Measurements from ENCODE around the gene SNTA1. TPM values are rescaled to one million over a fixed set of nuclear protein-coding genes. Genes with fewer than 3 reads are reported as not detected.
"Not testable (repeated sequence)": the region's sequence is repeated elsewhere in the genome, so short reads cannot be mapped to it uniquely, and the experiment has no call there.

Gene SNTA1
- total RNA-seq, 4 donors from 2014 or later, result 193 to 291 (median 248) TPM

DNA sequence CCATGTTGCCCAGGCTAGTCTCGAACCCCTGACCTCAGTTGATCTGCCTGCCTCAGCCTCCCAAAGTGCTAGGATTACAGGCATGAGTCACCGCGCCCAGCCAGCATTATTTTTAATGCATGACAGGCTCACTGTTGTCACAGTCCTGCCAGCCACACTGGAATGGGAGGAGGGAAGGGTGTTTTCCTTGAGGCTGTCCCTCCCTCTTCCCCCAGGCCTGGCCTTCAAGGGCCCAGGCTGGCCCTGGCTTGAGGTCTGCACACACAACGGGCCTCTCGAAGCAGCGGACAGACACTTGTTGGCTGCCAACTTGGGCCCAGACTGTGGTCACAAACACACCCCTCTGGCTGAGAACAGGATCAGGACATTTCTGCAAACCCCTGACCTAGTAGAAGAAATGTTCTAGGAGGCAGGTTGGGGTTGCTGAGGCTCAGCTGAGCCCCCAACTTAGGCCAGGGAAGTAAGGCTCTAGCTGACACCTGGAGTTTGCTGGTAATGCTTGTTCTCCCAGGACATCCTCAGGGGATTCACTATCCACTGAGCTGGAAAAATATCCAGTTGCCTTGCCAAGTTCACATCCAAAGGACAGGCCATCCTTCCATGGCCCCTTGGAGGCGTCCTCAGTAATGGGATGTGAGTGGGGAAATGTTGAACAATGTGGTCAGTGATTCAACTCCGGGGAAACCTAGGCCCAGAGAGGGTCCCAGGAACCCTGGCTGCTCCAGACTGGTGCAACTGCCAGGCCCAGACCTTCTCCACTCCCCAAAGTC is 9.9 kb downstream of the SNTA1 start:
- H3K4me1 ChIP-seq, result peaks cover 48 to 58% of the 10 kb centered on the region in 2 donors
- no peaks in the 10 kb centered on the region for H3K27me3 ChIP-seq
- no peak overlapping the region for H3K4me3 ChIP-seq (replicated peaks in 1 of 3)
- WGBS, 2 donors, result 22 to 30% methylated on average over 8 of the region's 8 CpGs
- peak; percentile 96 to 97 for DNase-seq
- H3K36me3 ChIP-seq, result peaks cover 0 to 3% of the 10 kb centered on the region in 2 donors
- no peaks in the 10 kb centered on the region for H3K9me3 ChIP-seq
- intact Hi-C loops (cut with DNase I), result no loop called here
- peak overlapping the region; percentile 92 to 96 (median 95) for H3K27ac ChIP-seq
- TF ChIP-seq POLR2A (IDR thresholded peaks at IDR 0.05), result peak in 1 of 2 donors; percentile 78
- TF ChIP-seq, protein P1, sequence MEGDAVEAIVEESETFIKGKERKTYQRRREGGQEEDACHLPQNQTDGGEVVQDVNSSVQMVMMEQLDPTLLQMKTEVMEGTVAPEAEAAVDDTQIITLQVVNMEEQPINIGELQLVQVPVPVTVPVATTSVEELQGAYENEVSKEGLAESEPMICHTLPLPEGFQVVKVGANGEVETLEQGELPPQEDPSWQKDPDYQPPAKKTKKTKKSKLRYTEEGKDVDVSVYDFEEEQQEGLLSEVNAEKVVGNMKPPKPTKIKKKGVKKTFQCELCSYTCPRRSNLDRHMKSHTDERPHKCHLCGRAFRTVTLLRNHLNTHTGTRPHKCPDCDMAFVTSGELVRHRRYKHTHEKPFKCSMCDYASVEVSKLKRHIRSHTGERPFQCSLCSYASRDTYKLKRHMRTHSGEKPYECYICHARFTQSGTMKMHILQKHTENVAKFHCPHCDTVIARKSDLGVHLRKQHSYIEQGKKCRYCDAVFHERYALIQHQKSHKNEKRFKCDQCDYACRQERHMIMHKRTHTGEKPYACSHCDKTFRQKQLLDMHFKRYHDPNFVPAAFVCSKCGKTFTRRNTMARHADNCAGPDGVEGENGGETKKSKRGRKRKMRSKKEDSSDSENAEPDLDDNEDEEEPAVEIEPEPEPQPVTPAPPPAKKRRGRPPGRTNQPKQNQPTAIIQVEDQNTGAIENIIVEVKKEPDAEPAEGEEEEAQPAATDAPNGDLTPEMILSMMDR (IDR thresholded peaks at IDR 0.05), result no peak

DNA sequence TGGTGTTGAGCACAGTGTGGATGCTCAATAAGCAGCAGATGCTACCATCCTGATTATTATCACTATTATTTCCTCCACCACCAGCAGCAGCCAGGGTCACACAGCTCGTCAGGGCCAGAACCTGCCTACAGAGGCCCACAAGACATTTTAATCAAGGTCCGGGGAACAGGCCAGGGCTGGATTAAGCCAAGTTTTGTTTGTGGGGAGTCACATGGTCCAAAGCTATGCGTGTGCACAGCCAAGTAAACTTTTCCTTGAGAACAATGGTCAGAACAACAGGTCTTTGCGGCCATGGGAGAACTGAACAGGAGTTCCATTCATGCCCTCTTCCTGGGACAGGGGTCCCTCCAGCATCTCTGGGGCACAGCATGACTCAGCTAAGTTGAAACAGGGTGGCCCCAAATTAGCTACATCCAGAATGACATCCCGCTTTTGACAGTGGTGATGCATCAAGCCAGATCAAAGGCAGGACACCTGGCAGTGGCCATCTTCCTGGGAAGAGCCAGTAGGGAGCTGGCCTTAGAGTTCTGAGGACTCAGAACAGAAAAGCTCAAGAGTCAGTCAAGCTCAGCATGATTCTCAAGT is 11.7 kb downstream of the SNTA1 start:
- WGBS, 2 donors, result 45 to 63% methylated on average over 4 to 5 of the region's 5 CpGs
- intact Hi-C loops (cut with DNase I), result no loop called here
- peak; percentile 49 to 59 for DNase-seq
- no peaks in the 10 kb centered on the region for H3K9me3 ChIP-seq
- no peak overlapping the region for H3K4me3 ChIP-seq (replicated peaks in 1 of 3)
- H3K4me1 ChIP-seq, result peaks cover 32 to 40% of the 10 kb centered on the region in 2 donors
- no peaks in the 10 kb centered on the region for H3K27me3 ChIP-seq
- peak overlapping the region; percentile 92 to 96 (median 95) for H3K27ac ChIP-seq
- peaks cover 0 to 3% of the 10 kb centered on the region in 2 donors for H3K36me3 ChIP-seq
- peak in 1 of 2 donors; percentile 10 for TF ChIP-seq POLR2A (IDR thresholded peaks at IDR 0.05)
- TF ChIP-seq, protein P1 (IDR thresholded peaks at IDR 0.05), result no peak

DNA sequence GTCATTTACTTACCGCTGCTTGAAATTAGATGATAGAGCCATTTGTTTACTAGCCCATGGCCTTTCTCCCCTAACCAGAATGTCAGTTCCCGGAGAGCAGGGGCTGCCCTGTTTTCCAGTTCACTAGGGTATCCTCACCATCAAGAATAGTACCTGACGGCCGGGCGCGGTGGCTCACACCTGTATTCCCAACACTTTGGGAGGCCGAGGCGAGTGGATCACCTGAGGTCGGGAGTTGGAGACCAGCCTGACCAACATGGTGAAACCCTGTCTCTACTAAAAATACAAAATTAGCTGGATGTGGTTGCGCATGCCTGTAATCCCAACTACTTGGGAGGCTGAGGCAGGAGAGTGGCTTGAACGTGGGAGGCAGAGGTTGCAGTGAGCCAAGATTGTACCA is 19.7 kb downstream of the SNTA1 start:
- Histone ChIP-seq H3K27ac (peak overlapping the region in 2 of 3 donors; percentile 77 to 86), H3K4me1 (peaks cover 0 to 10% of the 10 kb centered on the region in 2 donors)
- H3K4me3 ChIP-seq (replicated peaks in 1 of 3); DNase-seq; H3K27me3 ChIP-seq; H3K9me3 ChIP-seq; intact Hi-C loops (cut with DNase I); H3K36me3 ChIP-seq: not testable (repeated sequence)
- 94 to 96% methylated on average over 11 of the region's 11 CpGs for WGBS, 2 donors

DNA sequence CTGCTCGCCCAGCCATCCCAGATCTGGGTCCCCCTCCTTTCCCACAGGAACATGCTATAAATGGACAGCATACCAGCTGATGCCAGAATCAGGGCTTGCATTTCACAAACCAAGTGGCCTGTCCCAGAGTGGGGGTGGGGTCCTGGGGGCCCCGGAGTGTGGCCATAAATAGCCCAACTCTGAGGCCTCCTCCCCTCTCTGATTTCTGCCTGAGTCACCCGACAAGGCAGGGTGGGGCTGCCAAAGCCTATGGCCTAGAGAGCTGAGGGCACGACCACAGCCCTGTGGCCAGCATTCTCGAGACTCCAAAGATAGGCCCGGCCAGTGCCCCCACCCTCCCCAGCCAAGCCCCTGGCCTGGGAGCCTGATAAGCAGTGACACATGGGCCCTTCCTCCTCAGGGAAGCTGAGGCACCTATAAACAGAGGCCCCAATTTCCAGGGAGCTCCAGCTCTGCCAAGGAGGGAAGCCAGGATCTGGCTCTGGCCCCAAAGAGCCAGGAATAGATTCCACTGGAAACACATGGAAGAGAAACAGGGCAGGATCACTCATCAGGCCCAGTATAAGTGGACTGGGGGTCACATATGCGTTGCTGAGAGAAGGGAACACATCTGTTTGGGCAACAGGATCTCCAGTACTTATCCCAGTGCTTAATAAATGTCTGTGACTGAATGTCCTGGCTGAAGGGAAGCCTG is 20.3 kb downstream of the SNTA1 start:
- Histone ChIP-seq H3K27me3 (no peaks in the 10 kb centered on the region), H3K36me3 (no peaks in the 10 kb centered on the region), H3K4me3 (replicated peaks in 1 of 3) (no peak overlapping the region), H3K4me1 (peaks cover 0 to 10% of the 10 kb centered on the region in 2 donors), H3K27ac (peak overlapping the region; percentile 56 to 86 (median 77)), H3K9me3 (no peaks in the 10 kb centered on the region)
- intact Hi-C loops (cut with DNase I), result no loop called here
- TF ChIP-seq, protein P1 (IDR thresholded peaks at IDR 0.05), result no peak
- TF ChIP-seq POLR2A (IDR thresholded peaks at IDR 0.05), result no peak
- WGBS, 2 donors, result 51 to 55% methylated on average over 5 to 7 of the region's 7 CpGs
- DNase-seq, result peak in 1 of 2 donors; percentile 43

DNA sequence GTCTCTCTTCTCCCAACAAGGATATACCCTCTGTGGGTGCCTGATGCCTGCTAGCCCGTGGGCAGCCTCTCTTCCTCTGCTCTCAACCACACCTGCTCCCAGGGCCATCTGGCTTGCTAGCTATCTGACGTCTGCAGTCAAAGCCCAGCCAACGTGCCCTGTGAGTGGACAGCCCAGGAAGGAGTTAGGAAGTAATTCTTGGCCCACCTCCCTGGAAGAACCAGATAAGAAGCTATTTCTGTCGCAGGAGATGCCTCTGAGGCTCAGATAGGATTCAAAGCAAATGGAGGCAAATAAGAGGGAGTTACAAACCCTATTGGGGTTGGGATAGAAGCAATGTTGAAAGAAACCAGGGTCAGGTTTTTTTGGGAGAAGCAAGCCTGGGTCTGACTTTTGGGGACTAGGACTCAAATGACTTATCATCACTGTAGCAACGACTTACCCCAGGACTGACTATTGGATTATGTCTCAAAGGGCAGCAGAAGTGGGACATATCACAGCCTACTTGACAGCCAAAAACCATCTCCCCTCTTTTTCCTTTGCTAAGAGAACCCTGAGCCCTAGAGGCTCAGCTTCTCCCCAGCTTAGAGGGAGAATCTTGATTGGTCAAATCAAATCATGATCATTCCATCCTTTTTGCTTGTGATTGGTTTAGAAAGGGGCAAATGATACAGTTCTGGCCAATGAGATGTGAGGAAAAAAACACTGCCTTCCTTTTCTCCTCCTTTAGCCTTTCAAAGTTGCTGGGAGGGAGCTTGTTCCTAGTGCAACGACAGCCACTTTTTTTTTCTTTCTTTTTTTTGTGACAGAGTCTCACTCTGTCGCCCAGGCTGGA is 24.2 kb downstream of the SNTA1 start:
- WGBS, 2 donors, result 56 to 60% methylated on average over 7 of the region's 7 CpGs
- Histone ChIP-seq H3K4me3 (replicated peaks in 1 of 3) (no peak overlapping the region), H3K36me3 (peaks cover 11 to 17% of the 10 kb centered on the region in 2 donors), H3K4me1 (peaks cover 0 to 16% of the 10 kb centered on the region in 2 donors), H3K27ac (no peak overlapping the region), H3K9me3 (no peaks in the 10 kb centered on the region), H3K27me3 (no peaks in the 10 kb centered on the region)
- intact Hi-C loops (cut with DNase I), result no loop called here
- TF ChIP-seq, protein P1 (IDR thresholded peaks at IDR 0.05), result no peak
- no peak for TF ChIP-seq POLR2A (IDR thresholded peaks at IDR 0.05)
- no peak for DNase-seq
